ENCODE measurements around the gene SPTA1.

- TF ChIP-seq YY1 (IDR thresholded peaks at IDR 0.05; ENCODE audit: insufficient read depth, insufficient read length) = no peak
- TF ChIP-seq ZNF274 (IDR thresholded peaks at IDR 0.05; ENCODE audit: low read depth, low read length) = no peak
- no peak for TF ChIP-seq SUZ12 (IDR thresholded peaks at IDR 0.05; ENCODE audit: extremely low read depth, insufficient read depth, insufficient read length)
Measured at GRCh38 chr1:158714754-158715153, 28.2 kb upstream of the SPTA1 start.
